ENCODE measurements around the gene FBXO27.

DNA sequence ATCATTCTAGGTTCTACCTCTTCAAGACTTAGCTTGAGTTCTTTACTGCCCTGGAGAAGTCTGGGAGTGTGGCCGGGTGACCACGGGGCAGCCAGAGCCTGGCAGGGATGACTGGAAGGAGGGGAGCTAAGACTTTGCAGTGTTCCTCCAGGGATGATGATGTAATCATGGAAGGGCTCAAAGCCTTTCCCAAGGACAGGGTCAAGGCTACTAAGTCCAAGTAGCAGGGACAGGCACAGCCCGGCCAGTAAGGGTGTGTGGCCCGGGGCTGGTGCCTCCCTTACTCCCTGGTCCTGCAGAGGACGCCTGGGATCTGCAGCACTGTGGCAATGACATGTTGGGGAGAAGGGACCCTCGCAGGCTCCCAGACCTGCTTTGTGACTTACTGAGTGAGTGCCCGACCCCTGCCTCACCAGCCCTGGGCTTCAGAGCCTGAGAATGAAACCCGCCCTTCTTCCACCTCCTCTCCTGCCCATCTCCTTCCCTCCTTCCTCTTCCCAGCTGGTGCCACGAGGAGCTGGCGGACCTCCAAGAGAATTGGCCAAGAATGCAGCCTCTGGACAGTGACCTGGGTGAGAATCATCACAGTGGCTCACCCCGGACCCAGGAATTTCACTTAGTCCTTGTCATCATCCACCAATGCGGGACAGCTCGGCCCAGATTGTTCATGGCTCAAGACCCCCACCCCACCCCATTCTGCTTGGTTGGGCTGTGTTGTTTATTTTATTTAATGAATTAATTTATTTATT, 41.2 kb downstream of the FBXO27 start:
- TF ChIP-seq POLR2A (IDR thresholded peaks at IDR 0.05; ENCODE audit: low read length): no peak
- TF ChIP-seq GATA1 (IDR thresholded peaks at IDR 0.05; ENCODE audit: low read depth, low read length): no peak

All from erythroblast (primary cell).